GM10266 (cell line): ENCODE data around the gene ABCG8.

Experiments
- DNase-seq: peaks from one replicate; pipeline ENCODE4 v3.0.0; 2012; ENCODE audit errors: extremely low spot score
- TF ChIP-seq, protein P1 (sequence below): IDR thresholded peaks from 2 replicates; pipeline ENCODE4 v1.5.1; 2012; ENCODE audit warnings: mild to moderate bottlenecking, low read depth; ENCODE audit not compliant: control insufficient read depth, insufficient read depth; ENCODE audit errors: missing control alignments

Gene ABCG8

GRCh38 chr2:43838560-43839267 lies at the start of gene ABCG8, which contains the start of gene ABCG5:
Gene ABCG8 (plus strand): TSS chr2:43838971. CDS start chr2:43839054, 83 bp downstream.
Gene ABCG5 (minus strand): TSS chr2:43838839. CDS start chr2:43838679, 160 bp downstream.
- TF ChIP-seq, protein P1, sequence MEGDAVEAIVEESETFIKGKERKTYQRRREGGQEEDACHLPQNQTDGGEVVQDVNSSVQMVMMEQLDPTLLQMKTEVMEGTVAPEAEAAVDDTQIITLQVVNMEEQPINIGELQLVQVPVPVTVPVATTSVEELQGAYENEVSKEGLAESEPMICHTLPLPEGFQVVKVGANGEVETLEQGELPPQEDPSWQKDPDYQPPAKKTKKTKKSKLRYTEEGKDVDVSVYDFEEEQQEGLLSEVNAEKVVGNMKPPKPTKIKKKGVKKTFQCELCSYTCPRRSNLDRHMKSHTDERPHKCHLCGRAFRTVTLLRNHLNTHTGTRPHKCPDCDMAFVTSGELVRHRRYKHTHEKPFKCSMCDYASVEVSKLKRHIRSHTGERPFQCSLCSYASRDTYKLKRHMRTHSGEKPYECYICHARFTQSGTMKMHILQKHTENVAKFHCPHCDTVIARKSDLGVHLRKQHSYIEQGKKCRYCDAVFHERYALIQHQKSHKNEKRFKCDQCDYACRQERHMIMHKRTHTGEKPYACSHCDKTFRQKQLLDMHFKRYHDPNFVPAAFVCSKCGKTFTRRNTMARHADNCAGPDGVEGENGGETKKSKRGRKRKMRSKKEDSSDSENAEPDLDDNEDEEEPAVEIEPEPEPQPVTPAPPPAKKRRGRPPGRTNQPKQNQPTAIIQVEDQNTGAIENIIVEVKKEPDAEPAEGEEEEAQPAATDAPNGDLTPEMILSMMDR, result no peak
- no peak for DNase-seq

- TF ChIP-seq, protein P1, result no peak
- no peak for DNase-seq
Measured at GRCh38 chr2:43790147-43790546, 48.6 kb upstream of the ABCG8 start.

DNA sequence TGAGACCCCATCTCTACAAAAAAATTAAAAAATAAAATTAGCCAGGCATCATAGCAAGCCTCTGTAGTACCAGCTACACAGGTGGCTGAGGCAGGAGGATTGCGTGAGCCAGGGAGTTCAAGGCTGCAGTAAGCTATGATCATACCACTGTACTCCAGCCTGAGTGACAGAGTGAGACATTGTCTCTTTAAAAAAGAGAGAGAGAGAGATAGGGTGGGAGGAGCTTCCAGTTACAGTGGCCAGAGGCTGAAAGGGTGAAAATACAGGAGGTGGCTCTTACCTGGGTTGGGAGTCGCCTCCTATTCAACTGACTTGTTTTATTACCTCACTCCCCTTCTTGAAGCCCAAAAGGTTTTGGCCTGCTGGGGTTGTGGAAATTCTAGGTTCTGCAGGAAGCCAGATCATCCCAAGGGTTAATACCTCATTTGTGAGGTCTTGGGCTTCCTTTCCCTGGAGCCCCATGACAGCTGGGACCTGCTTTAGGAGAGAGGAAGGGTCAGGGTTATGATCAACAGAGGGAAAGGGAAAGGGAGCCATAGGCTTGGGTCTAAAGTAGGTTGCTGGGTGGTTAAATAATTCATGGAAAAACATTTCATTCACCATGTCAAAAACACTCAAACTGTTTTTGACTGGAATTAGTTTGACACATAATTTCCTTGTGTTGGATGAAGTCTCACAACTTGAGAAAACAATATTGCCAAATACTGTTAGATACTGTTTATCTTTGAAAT lies 47.6 kb upstream of the ABCG8 start:
- no peak for DNase-seq
- TF ChIP-seq, protein P1, result no peak

- DNase-seq, result no peak
- TF ChIP-seq, protein P1, result no peak
Measured at GRCh38 chr2:43792653-43793052, 46.1 kb upstream of the ABCG8 start.

GRCh38 chr2:43794956-43795355 lies 43.8 kb upstream of the ABCG8 start:
- TF ChIP-seq, protein P1, result no peak
- no peak for DNase-seq

- TF ChIP-seq, protein P1, result no peak
- DNase-seq, result no peak
Measured at GRCh38 chr2:43796206-43796605, 42.6 kb upstream of the ABCG8 start.

- TF ChIP-seq, protein P1, result no peak
- no peak for DNase-seq
Measured at GRCh38 chr2:43798300-43798699, 40.5 kb upstream of the ABCG8 start.
